HG03064 (cell line): ENCODE measurements around the gene MAMLD1.

ENCODE experiments used
- ATAC-seq: cut with Tn5 transposase; IDR thresholded peaks from one replicate; pipeline ENCODE4 v1.9.1; 2021; ENCODE audit warnings: low read depth; ENCODE audit not compliant: unreplicated experiment

MAMLD1 gene

DNA sequence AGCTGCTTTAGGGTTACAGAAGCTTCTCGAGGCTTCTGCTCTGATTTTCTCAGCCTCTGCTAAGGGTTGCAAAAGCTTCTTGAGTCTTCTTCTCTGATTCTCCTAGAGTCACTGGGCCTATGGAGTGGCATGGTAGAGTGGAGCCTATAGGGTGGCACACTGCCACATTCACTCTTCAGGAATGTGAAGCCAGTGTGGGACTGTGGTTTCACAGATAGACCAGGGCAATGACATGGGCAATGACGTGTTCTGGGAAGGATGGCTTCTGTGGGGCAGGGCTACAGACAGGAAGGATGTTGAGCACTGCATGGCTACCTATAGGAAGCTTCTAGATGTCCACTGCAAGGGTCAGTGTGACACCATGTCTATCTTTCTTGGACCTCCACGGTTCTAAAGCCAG, 11.0 kb upstream of the MAMLD1 start:
- ATAC-seq, result no peak

DNA sequence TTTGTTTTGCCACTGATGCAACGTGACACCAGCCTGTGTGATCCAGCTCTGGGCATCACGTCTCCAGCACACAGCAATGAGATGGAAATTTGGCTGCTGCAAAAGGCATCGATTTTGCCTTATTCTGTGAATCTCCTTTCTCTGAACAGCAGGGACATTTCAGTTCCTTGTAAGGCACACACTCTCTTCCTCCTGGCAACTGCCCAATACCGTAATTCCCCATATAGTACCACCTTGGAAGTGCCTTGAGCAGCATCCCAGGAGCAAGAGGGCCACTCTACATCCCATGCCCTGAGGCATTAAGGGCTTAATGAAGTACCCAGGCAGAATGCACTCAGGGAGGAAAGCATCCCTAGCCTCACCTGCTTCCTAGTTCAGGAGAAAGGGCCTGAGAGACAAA, 10.5 kb upstream of the MAMLD1 start:
- no peak for ATAC-seq

DNA sequence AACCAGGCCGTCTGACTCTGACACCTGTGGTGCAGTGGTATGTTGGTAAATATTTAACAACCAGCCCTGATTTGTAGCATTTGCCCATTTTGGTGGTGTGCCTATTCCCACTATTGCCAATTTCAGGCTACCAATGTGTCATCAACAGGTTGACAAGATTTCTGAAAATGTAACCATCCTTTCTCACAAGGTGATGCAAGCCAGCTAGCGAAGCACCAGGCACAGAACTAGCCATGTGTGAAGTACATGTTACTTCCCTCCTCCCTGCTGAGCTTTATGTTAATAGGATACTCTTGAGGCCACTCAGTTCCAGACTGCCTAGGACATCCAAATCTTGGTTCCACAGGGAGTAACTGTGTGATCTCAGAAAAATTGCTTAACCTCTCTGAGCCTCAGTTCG, 7.2 kb upstream of the MAMLD1 start:
- no peak for ATAC-seq

DNA sequence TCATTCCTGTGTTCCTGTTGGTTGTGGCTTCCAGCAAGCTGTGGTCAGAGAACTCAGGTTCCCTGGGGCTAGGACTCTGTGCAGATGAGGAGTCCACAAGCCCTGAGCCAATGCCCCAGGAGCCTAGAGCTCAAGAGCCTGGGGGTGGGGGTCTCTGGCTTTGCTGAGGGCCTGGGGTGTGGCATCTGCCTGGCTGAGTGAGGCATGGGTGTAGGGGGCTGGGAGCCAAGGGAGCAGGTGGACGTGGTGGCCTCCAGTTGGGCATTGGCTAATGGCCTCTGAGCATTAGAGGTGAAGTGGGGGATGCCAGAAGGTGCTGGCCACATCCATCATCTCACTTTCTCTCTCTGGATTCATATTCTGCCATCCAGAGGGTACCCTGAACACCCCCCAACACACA, 5.3 kb upstream of the MAMLD1 start:
- no peak for ATAC-seq

DNA sequence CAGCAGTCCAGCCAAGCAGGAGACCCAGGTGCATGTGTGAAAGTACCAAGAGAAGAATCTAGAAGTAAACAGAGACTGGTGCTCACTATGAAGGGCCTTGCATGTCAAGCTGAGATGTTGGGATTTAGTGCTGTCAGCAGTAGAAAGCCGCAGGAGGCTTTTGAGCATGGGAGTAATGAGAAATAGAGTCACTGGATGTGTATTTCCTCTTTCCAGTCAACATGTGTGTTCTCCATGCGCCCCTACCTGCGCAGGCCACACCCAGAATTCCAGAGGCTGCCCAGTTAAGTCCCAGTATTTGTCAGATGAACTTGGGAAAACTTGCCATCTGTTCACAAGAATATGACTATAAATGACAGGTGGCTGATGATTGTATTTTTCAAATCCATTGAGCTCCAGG, 4.5 kb upstream of the MAMLD1 start:
- no peak for ATAC-seq

DNA sequence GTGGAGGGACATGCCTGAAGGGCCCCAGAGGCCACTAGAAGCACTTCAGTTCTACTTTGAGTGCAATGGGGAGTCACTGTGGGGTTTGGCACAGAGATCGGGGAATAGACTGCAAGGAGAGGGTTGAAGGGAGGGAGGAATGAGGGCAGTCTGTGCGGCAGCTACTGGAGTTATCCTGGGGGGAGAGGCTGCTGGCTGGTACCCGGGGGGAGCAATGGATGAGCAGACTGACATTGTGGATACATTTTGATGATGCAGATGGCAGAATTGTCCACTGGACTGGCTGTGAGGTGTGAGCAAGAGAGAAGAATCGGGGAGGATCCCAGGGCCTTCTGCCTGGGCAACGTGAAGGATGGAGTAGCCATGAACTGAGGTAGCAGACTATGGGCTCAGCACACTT, 2.8 kb upstream of the MAMLD1 start:
- ATAC-seq, result no peak

DNA sequence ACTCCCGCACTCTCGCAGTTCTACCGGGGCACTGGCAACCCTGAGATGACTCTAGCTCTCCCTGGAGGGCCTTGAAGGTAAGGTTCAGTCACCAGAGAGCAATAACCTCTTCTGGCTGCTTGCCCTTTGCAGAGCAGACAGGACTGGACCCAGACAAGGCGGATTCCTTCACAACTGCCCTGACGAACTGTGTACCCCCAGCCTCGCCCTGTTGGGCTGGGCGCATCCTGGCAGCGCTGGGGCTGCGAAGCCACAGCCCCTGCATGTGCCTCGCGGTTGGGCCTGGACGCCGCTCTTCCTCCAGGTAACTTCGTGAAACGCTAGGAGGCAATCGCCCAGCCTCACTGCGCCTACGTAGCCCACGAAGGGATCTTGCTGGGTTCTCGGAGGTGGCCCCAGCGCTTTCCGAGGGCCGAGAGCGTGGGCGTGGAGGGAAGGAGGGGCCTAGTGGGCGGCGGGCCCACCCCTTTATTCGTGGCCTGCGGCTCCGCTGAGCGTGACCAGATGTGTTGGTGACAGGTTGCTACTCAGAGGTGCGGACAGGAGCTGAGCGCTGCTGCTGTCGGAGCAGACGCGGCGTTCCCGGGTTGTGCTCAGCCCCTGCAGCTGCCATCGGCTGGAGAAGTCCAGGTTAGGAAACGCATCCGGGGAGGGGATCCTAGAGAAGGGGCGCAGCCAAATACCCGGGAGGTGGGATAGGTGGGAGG, 1.9 kb upstream of the MAMLD1 start:
- no peak for ATAC-seq

DNA sequence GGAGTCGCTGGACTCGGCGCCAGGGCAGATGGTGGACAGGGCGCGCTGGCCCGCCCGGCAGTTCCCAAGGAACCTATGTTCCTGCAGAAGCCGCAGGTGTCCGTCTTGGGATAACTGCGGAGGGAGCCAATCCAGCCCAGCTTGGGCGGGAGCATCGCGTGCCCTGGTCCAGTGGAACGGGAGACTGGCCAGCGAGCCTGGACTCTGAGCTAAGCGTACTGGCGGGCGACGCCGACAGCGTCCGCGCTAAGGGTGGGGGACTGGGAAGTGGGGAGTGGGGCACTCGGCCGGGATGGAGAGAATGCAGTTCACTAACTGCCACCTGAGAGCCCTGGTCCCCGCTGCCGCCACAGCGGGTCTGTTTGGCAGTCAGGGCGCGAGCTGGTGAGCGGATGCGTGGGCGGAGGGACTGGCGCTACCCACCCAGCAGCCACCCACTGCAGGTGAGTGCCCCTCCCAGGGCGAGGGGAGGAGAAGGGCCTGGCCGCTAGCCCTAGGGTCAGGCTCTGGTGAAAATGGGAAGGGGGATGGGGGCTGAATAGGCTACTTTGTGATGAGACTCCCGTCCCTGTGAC, 1.3 kb upstream of the MAMLD1 start:
- no peak for ATAC-seq

DNA sequence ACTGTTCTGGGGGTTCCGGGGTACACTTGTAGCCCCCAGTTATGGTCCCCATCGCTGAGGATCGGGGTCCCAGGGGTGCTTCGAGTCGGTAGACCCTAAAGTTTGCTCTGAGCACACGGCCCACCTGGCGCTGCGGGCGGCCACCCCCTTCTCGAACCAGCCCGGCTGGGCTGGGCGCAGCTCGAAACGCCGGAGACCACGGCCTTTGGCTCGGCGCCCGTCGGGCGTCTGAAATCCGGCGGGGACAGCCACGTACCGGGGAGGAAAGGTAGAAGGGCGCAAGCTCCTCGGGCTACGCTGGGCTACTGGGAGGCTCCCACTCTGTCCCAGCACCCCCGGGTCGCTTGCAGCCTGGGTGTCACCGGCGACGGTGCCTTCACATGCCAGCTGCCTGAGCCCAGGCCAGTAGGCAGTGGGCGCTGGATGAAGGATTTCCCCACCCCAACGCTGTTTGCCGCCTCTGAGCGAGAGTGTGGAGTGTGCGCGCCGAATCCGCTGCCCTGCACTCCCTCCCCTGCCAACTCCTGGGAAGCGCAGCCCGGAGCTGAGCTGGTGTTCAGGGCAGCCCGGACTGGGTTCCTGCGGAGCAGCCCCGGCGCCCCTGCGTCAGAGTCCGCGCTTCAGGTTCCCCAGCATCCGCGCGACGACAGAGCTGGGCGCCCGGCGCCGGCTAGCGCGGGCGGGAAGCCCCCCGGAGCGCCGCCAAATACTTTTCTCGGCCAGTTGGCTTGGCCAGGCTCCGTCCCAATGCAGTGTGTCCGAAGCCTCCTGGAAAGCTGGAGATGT, 637 bp downstream of the MAMLD1 start:
- ATAC-seq, result no peak

DNA sequence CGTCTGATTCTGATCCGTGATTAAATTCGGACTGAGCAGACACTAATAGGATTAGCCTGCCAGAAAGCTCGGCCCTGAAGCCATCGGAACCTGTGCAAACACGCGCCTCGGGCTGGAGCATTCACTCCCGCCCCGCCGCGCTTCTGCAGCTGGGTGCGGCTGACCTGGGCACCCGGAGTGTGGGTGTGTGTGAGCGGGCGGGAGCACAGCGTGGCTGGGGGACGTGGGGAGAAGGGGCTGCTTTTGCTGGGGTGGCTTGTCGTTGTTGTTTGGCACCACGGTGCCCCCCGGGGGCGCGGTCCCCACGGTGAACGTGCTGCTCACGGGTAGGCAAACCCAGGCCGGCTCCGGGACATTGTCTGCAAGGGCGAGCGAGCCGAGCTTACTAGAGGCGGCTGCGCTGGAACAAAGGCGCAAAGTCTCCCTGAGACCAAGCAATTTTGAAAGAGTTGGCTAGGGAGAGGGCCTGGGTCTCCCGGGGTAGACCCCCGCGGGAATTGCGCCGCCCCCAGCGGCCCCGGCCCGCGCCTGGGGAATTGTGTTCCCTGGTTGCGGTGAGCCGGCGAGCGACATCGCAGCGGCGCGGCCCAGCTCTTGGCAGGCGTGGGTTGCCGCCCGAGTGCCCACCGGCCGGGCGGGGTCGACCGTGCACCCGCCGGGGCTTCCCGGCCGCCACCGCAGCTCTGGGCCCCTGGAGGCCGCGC, 1.4 kb downstream of the MAMLD1 start:
- no peak for ATAC-seq

DNA sequence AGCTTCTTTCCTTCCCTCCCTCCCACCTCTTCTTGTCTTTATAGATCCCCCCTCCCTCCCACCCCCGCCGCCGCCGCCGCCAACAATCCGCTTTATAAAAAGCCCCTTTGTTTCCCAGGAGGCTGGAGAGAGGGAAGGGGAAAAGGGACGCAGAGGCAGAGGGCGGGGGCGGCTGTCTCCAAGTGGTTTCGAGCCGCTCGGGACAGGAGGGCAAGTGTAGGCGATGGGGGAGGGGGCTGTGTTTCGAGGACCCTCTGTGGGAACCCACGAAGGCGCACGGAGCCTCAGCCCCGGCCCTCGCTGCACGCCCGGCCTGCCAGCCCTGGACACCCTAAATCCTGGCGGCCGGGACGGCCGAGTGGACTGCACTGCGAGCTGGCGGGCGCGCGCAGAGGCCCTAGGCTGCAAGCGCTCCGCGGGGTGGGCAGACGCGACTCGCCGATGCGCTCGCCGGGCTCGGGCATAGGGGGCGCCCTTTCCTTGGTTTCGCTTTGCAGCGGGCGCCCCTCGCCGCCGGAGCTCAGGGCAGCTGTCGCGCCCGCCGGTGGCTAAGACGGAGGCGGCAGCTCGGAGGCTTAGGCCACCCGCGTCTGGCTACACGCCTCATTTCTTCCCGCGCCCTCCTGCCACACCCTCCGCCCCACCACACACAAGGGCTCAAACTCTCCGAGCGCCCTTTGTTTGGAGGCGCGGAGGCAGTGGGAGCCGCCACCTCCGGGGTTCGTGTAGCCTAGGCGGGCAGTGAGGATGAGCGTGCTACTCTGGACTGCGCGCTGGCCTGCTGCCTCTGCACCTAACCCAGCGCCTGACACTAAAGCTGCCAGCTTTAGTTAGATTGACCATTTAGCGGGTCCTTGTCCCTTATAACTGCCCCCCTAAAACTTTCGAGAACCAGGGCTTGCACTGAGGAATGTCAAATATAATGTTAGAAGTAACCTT, 2.2 kb downstream of the MAMLD1 start:
- ATAC-seq, result no peak

DNA sequence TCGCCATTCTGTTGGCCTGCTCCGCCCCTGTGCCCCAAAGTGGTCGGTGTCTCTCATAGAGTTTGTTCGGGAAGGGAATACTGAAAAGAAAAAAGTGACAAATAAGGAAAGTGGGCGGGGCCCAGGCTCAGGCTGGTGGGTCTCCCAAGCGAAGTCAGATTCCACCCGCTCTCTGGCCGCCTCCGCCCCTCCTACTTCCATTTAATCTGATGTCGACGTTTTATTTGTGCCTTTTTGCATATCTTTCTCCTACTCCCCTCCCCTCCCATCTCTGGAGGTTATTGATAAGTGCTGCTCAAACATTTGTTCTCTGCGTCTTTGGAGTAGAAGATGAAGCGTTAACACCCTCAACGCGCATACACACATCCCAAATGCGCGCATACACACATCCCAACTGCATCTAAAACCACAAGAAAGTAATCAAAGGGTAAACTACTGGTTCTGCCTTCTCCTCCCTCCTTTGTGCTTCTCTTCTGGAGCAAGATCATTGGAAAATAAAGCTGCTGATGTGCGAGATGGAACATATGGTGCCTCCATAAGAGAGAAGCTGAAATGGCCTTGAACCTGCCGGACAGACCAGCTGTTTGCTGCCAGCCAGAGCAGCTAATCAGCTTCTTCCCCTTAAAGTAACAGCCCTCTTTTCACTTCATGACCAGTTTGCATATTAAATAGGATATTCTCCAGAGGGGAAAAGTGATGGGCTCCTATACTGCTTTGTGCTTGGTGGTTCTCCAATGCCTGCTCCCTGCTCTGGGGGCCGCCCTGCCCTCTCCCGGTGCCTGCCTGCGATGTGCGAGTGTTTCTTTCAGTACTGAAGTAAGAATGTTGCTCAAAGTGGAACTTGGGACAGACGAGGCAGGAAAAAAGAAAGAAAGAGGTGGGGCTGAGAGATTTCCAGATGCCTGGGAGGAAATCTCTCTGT, 3.1 kb downstream of the MAMLD1 start:
- ATAC-seq, result no peak

DNA sequence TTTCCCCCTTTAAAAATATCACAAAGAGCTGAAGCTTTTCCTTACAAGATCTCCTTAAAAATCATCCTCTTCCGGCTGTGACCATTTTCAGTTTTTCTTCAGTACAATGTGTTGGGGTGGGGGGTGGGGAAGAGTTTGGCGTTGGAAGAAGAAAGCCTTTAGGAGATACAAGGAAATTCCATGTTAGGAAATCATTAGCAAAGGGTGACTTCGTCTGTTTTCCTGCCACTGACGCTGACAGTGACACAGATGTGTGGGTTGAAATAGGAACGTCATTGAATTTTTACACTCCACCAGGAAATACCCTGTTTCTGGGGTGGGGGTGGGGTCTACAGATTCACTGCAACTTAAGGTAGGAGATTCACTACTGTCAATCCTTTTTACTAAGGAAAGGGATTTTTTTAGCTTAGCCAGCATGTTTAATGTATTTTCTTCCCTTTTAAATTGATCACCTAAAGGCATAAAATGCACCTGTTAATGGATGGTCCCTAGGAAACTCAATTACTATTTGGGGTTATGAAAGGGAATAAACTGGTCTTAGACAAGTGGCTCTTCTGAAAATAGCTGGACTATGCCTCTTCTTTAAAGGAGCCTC, 3.9 kb downstream of the MAMLD1 start:
- no peak for ATAC-seq

DNA sequence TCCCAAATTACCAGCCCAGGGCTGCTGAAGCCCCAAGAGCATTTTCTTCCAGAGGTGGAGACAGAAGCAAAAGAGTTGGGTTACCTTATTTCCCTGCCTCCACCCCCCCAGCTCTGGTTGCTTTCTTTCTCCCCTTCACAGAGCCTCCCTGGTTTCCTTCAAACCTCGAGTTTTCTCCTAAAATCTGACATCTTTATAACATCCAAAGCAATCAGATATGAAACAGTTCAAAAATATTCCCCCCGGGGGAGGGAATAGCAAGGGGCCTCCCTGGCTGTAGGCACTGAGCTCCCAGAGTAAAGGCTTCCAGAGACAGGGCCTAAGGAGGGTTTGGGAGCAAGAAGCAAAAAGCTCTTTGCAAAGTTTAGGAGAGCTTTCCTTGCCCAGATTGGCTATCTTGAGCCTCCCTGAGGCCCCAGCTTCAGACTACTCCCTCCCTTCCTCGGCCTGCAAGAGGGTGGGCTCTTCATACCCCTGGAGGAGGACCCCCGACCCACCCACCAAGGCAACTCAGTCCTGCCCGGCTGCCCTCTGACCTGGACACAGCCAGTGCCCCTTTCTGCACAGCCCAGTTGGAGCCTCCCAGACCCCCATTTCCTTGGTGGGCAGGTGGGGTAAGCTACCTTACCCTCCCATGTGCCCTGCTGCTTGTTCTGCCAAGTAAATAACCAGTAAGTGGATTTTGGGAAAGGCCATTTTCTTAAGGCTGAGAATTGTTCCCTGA, 7.6 kb downstream of the MAMLD1 start:
- no peak for ATAC-seq

DNA sequence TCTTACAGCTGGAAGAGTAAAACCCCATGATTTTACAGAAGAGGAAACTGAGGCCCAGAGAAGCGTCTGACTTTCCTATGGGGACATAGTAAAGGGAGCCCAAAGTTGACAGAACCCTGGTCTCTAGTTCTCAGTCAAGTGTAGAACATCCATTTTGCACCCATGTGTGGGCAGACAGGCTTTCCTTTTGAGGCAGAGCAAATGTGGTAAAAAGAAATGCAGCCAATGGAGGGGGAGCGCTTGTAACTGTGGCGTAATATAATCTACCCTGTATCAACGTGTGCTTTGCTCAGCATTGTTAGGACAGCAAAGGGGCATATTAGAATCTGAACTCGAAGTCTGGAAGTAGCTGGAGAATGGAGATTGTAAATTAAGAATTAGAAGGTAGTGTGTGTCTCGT, 8.8 kb downstream of the MAMLD1 start:
- ATAC-seq, result no peak

DNA sequence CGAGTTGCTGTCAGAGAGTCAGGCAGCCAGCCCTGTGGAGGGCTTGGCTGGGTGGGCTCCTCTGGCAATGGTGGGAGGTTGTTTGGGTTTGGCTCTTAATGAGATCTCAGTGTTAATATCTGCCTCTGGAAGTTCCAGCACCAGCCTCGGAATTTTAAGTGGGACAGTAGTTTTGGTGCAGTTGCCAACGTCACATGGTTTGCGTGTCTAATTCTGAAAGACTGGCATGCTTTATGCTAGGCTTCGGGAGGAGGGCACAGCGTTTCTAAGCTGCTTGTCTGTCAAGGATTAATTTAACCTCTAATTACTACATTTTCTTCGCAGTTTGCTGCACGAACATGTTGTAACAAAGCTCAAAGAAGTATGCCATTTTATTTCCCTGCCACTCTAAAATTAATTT, 9.2 kb downstream of the MAMLD1 start:
- no peak for ATAC-seq

DNA sequence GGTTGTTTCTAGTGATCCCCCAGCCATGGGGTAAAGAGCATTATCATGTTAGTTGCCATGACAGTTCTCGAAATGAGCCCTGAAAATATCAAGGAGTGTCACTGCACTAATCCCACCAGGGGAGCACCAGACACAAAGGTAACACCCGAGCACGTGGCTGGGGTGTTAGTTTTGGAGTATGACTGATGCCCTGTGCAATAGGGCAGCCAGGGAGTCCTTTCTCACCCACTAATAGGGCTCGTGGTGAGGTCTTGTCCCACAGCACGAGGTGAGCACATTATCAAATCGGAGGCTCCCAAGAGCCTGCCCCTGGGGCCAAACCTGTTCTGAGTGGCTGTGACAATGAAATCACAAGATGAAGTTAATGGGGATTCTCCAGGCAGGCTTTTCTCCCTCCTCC, 9.6 kb downstream of the MAMLD1 start:
- ATAC-seq, result no peak

DNA sequence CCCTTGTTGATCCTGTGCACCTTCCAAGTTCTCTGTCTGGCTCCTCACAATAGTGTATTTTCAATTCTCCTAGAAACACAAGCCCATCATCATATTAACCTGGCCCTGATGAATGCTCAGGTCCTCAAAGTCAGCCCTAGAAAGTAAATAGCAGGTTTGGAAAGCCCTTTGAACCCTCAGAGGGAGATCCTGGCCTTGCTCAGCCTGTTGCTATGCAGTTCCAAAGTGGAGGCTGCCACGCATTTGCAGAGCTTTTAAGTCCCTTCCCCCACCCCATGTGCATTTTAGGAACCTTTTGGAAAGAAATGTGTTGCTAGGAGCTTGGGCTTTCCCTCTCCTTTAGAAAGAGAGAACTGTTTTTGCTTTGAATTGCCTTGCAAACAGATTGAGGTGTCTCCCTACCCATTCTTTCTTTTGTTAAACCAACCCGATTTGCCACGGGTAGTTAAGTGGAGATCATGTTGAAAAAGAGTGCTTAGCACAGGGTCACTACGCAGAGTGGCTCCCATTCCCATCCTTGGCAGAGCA, 12.2 kb downstream of the MAMLD1 start:
- no peak for ATAC-seq
